ENCODE data around the gene SLC9A2. TPM values are rescaled to one million over a fixed set of nuclear protein-coding genes. Genes with fewer than 3 reads are reported as not detected.

The SLC9A2 gene
- total RNA-seq, 1 donor from 2014 or later: 0.05 TPM

- no peak for DNase-seq (ENCODE audit: low spot score)
- no peak overlapping the region for H3K4me3 Mint-ChIP-seq (ENCODE audit: unreplicated experiment)
- no peak for TF ChIP-seq CTCF (IDR thresholded peaks at IDR 0.05; ENCODE audit: unreplicated experiment)
- H3K27ac Mint-ChIP-seq (ENCODE audit: unreplicated experiment): no peak overlapping the region
- peaks cover 5% of the 10 kb centered on the region for H3K4me1 Mint-ChIP-seq (ENCODE audit: unreplicated experiment)
- peaks cover 3% of the 10 kb centered on the region for H3K27me3 Mint-ChIP-seq (ENCODE audit: unreplicated experiment)
- no peaks in the 10 kb centered on the region for H3K9me3 Mint-ChIP-seq (ENCODE audit: unreplicated experiment)
- H3K36me3 Mint-ChIP-seq (ENCODE audit: low read depth, unreplicated experiment): no peaks in the 10 kb centered on the region
Measured at GRCh38 chr2:102636283-102636907, 17.0 kb downstream of the SLC9A2 start.

- Mint-ChIP-seq H3K4me1 (ENCODE audit: unreplicated experiment) (peaks cover 5% of the 10 kb centered on the region), H3K4me3 (ENCODE audit: unreplicated experiment) (no peak overlapping the region), H3K9me3 (ENCODE audit: unreplicated experiment) (no peaks in the 10 kb centered on the region), H3K27me3 (ENCODE audit: unreplicated experiment) (peaks cover 3% of the 10 kb centered on the region), H3K27ac (ENCODE audit: unreplicated experiment) (no peak overlapping the region), H3K36me3 (ENCODE audit: low read depth, unreplicated experiment) (no peaks in the 10 kb centered on the region)
- no peak for DNase-seq (ENCODE audit: low spot score)
- no peak for TF ChIP-seq CTCF (IDR thresholded peaks at IDR 0.05; ENCODE audit: unreplicated experiment)
Measured at GRCh38 chr2:102637358-102637757, 18.0 kb downstream of the SLC9A2 start.

GRCh38 chr2:102639429-102639828, 20.1 kb downstream of the SLC9A2 start:
- no peaks in the 10 kb centered on the region for H3K36me3 Mint-ChIP-seq (ENCODE audit: low read depth, unreplicated experiment)
- no peak overlapping the region for H3K4me3 Mint-ChIP-seq (ENCODE audit: unreplicated experiment)
- no peaks in the 10 kb centered on the region for H3K9me3 Mint-ChIP-seq (ENCODE audit: unreplicated experiment)
- H3K27ac Mint-ChIP-seq (ENCODE audit: unreplicated experiment): no peak overlapping the region
- no peaks in the 10 kb centered on the region for H3K4me1 Mint-ChIP-seq (ENCODE audit: unreplicated experiment)
- no peak for DNase-seq (ENCODE audit: low spot score)
- no peak for TF ChIP-seq CTCF (IDR thresholded peaks at IDR 0.05; ENCODE audit: unreplicated experiment)
- peaks cover 3% of the 10 kb centered on the region for H3K27me3 Mint-ChIP-seq (ENCODE audit: unreplicated experiment)

- Mint-ChIP-seq H3K4me3 (ENCODE audit: unreplicated experiment) (no peak overlapping the region), H3K27ac (ENCODE audit: unreplicated experiment) (no peak overlapping the region), H3K36me3 (ENCODE audit: low read depth, unreplicated experiment) (no peaks in the 10 kb centered on the region), H3K27me3 (ENCODE audit: unreplicated experiment) (no peaks in the 10 kb centered on the region), H3K4me1 (ENCODE audit: unreplicated experiment) (peaks cover 7% of the 10 kb centered on the region), H3K9me3 (ENCODE audit: unreplicated experiment) (no peaks in the 10 kb centered on the region)
- no peak for DNase-seq (ENCODE audit: low spot score)
- TF ChIP-seq CTCF (IDR thresholded peaks at IDR 0.05; ENCODE audit: unreplicated experiment): no peak
Measured at GRCh38 chr2:102652126-102652525, 32.8 kb downstream of the SLC9A2 start.

- TF ChIP-seq CTCF (IDR thresholded peaks at IDR 0.05; ENCODE audit: unreplicated experiment): no peak
- Mint-ChIP-seq H3K27me3 (ENCODE audit: unreplicated experiment) (no peaks in the 10 kb centered on the region), H3K27ac (ENCODE audit: unreplicated experiment) (no peak overlapping the region), H3K36me3 (ENCODE audit: low read depth, unreplicated experiment) (no peaks in the 10 kb centered on the region), H3K9me3 (ENCODE audit: unreplicated experiment) (no peaks in the 10 kb centered on the region), H3K4me3 (ENCODE audit: unreplicated experiment) (no peak overlapping the region), H3K4me1 (ENCODE audit: unreplicated experiment) (peaks cover 7% of the 10 kb centered on the region)
- no peak for DNase-seq (ENCODE audit: low spot score)
Measured at GRCh38 chr2:102657770-102658169, 38.4 kb downstream of the SLC9A2 start.

Measured in endothelial cell (in vitro differentiated cells).